IPS-18c (cell line): ENCODE measurements around the gene LLCFC1.
"Not testable (repeated sequence)": the region's sequence is repeated elsewhere in the genome, so short reads cannot be mapped to it uniquely, and the experiment has no call there.

Experiments
- H3K4me3 ChIP-seq: 2 replicates; pipeline ENCODE4 v1.7.0; 2013; ENCODE audit warnings: low read depth, mild to moderate bottlenecking, low read length, moderate library complexity; ENCODE audit not compliant: insufficient read depth
- H3K9me3 ChIP-seq: one replicate; pipeline ENCODE4 v1.6.1; 2013; ENCODE audit warnings: mild to moderate bottlenecking, low read length, moderate library complexity; ENCODE audit not compliant: control insufficient read depth, insufficient read depth

LLCFC1 gene

GRCh38 chr7:142960955-142961512 is 21.8 kb downstream of the LLCFC1 start:
- H3K4me3 ChIP-seq = no peak overlapping the region
- no peaks in the 10 kb centered on the region for H3K9me3 ChIP-seq

- Histone ChIP-seq H3K4me3 (no peak overlapping the region), H3K9me3 (no peaks in the 10 kb centered on the region)
Measured at GRCh38 chr7:142961595-142961972, 22.3 kb downstream of the LLCFC1 start.

GRCh38 chr7:142961973-142962926 is 23.0 kb downstream of the LLCFC1 start, which contains the start of gene KEL:
Gene KEL, minus strand, starts transcription at chr7:142962363. Its CDS starts 157 bp downstream, at chr7:142962206.
- Histone ChIP-seq H3K9me3 (no peaks in the 10 kb centered on the region), H3K4me3 (no peak within 1 kb of the TSS)

GRCh38 chr7:142962991-142963390 is 23.7 kb downstream of the LLCFC1 start:
- no peak overlapping the region for H3K4me3 ChIP-seq
- no peaks in the 10 kb centered on the region for H3K9me3 ChIP-seq

- H3K4me3 ChIP-seq = no peak overlapping the region
Measured at GRCh38 chr7:142963993-142964392, 24.7 kb downstream of the LLCFC1 start.

GRCh38 chr7:142964502-142965246 is 25.4 kb downstream of the LLCFC1 start:
- H3K9me3 ChIP-seq = no peaks in the 10 kb centered on the region
- H3K4me3 ChIP-seq = no peak overlapping the region

More at GRCh38 chr7:142963993-142964392, 24.7 kb downstream of the LLCFC1 start:
- no peaks in the 10 kb centered on the region for H3K9me3 ChIP-seq

GRCh38 chr7:142968229-142968628 is 28.9 kb downstream of the LLCFC1 start:
- H3K4me3 ChIP-seq = no peak overlapping the region
- no peaks in the 10 kb centered on the region for H3K9me3 ChIP-seq

- H3K4me3 ChIP-seq = no peak overlapping the region
- H3K9me3 ChIP-seq = no peaks in the 10 kb centered on the region
Measured at GRCh38 chr7:142969183-142969582, 29.9 kb downstream of the LLCFC1 start.

- Histone ChIP-seq H3K9me3 (no peaks in the 10 kb centered on the region), H3K4me3 (no peak overlapping the region)
Measured at GRCh38 chr7:142974626-142975025, 35.3 kb downstream of the LLCFC1 start.

- H3K4me3 ChIP-seq, H3K9me3 ChIP-seq: not testable (repeated sequence)
Measured at GRCh38 chr7:142978402-142978801, 39.1 kb downstream of the LLCFC1 start.

GRCh38 chr7:142983825-142984224 is 44.5 kb downstream of the LLCFC1 start:
- Histone ChIP-seq H3K4me3 (no peak overlapping the region), H3K9me3 (no peaks in the 10 kb centered on the region)

- H3K9me3 ChIP-seq = no peaks in the 10 kb centered on the region
- H3K4me3 ChIP-seq = no peak overlapping the region
Measured at GRCh38 chr7:142984297-142984696, 45.0 kb downstream of the LLCFC1 start.
